Gastrocnemius medialis (tissue), 4 donors: ENCODE data around the gene TENT5A.

ENCODE experiments used
- POLR2A ChIP-seq, 2 donors: fragments of 450-650 bp; IDR thresholded peaks; one replicate each; pipeline ENCODE4 v1.6.1; 2017; ENCODE audit warnings: antibody characterized with exemption in 2 of 2, mild to moderate bottlenecking in 2 of 2, moderate library complexity in 2 of 2
- TF ChIP-seq, protein P1 (sequence below), 5 experiments: fragments of 450-650 bp in 3 of 5; fragments of 200-600 bp in 2 of 5; sonication (generic) in 2 of 5; IDR thresholded peaks in 4 of 5; conservative IDR thresholded peaks in 1 of 5; 1 replicate in 4 of 5; 2 replicates in 1 of 5; pipeline ENCODE4 v1.5.1; 2016 to 2019; ENCODE audit warnings: antibody characterized with exemption in 5 of 5, mild to moderate bottlenecking in 3 of 5, moderate library complexity in 3 of 5

DNA sequence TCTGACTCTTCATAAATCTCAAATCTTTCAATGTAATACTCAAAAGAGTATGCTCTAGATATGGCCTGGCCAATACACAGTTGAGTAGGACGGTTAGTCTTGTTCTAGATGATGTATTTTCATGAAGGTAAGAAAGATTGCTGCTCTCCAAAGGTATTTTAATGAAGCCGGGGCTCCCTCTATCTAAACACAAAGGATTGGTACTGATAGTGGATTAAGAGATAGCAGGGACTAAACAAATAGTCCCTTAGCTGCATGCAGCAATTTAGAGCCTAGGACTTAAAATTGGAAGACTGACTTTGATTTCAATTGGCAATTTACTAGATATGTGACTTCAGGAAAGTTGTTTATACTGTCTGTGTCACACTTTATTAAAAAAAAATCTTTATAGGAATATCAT is 31.4 kb upstream of the TENT5A start:
- TF ChIP-seq, protein P1, sequence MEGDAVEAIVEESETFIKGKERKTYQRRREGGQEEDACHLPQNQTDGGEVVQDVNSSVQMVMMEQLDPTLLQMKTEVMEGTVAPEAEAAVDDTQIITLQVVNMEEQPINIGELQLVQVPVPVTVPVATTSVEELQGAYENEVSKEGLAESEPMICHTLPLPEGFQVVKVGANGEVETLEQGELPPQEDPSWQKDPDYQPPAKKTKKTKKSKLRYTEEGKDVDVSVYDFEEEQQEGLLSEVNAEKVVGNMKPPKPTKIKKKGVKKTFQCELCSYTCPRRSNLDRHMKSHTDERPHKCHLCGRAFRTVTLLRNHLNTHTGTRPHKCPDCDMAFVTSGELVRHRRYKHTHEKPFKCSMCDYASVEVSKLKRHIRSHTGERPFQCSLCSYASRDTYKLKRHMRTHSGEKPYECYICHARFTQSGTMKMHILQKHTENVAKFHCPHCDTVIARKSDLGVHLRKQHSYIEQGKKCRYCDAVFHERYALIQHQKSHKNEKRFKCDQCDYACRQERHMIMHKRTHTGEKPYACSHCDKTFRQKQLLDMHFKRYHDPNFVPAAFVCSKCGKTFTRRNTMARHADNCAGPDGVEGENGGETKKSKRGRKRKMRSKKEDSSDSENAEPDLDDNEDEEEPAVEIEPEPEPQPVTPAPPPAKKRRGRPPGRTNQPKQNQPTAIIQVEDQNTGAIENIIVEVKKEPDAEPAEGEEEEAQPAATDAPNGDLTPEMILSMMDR (IDR thresholded peaks at IDR 0.05 in 4 of 5, conservative IDR thresholded peaks at IDR 0.05 in 1 of 5): no peak
- TF ChIP-seq POLR2A (IDR thresholded peaks at IDR 0.05): no peak
